Esophagus squamous epithelium (tissue), 5 donors: Measurements from ENCODE around the gene PUS7. TPM values are rescaled to one million over a fixed set of nuclear protein-coding genes. Genes with fewer than 3 reads are reported as not detected.

Source experiments
- DNase-seq: peaks from one replicate; lab custom pipeline; 2025; lab: John Stamatoyannopoulos, UW
- H3K27ac ChIP-seq, 4 donors: fragments of 200-600 bp; sonication (generic); one replicate each; pipeline ENCODE4 v1.5.1; 2016 to 2019; ENCODE audit warnings: mild to moderate bottlenecking in 1 of 4
- H3K27me3 ChIP-seq, 4 donors: fragments of 200-600 bp; sonication (generic); 1 replicate in 3 of 4; 2 replicates in 1 of 4; pipeline versions ENCODE4 v1.5.1 to v1.6.0; 2017 to 2021; ENCODE audit warnings: antibody characterized with exemption in 1 of 4
- H3K36me3 ChIP-seq, 3 donors: fragments of 200-600 bp; sonication (generic); one replicate each; pipeline ENCODE4 v1.5.1; 2016 to 2019
- H3K4me1 ChIP-seq, 3 donors: fragments of 200-600 bp; sonication (generic); one replicate each; pipeline ENCODE4 v1.5.1; 2017 to 2019
- H3K4me3 ChIP-seq, 4 donors: fragments of 200-600 bp; sonication (generic); 1 replicate in 3 of 4; 2 replicates in 1 of 4; pipeline ENCODE4 v1.5.1; 2016 to 2019; ENCODE audit warnings: mild to moderate bottlenecking in 2 of 4, moderate library complexity in 1 of 4
- H3K9me3 ChIP-seq, 3 donors: fragments of 200-600 bp; sonication (generic); one replicate each; pipeline ENCODE4 v1.5.1; 2016 to 2019
- CTCF ChIP-seq, 6 experiments: fragments of 450-650 bp in 4 of 6; fragments of 200-600 bp in 2 of 6; sonication (generic) in 2 of 6; IDR thresholded peaks; one replicate each; pipeline ENCODE4 v1.5.1; 2016 to 2019; ENCODE audit warnings: antibody characterized with exemption in 6 of 6, mild to moderate bottlenecking in 4 of 6, moderate library complexity in 4 of 6
- POLR2A ChIP-seq, 4 donors: fragments of 450-650 bp; IDR thresholded peaks; one replicate each; pipeline ENCODE4 v1.6.1; 2017; ENCODE audit warnings: antibody characterized with exemption in 4 of 4, mild to moderate bottlenecking in 4 of 4, moderate library complexity in 3 of 4
- WGBS, 2 donors: methylation state at CpG; one replicate each; pipeline ENCODE4 v1.1.5; 2018; 5-methylcytosine and 5-hydroxymethylcytosine counted together
- intact Hi-C: fragments of 100-400 bp; cut with DNase I; formaldehyde crosslinking; loops from one replicate; pipeline ENCODE4 v1.15.0; 2022
- total RNA-seq, 4 donors: library from RNA; depleted of rRNA; stranded (reverse); fragments of >200 nt; gene quantifications; one replicate each; pipeline ENCODE4 v1.1.0, GENCODE V29; 2016
- donor health status: DM: yes; HTN: yes; CAD: no.

PUS7 gene
- total RNA-seq = 10 to 100 TPM in 3 of 4 donors, 1 to 10 TPM in 1; 9.6 to 33.0 (median 23.1) TPM

GRCh38 chr7:105521717-105522463, at the start of gene PUS7:
PUS7 (minus strand) TSS chr7:105522271; CDS start chr7:105508512, 13,759 bp downstream.
- peak within 1 kb of the TSS; percentile 84 to 96 (median 90) for H3K27ac ChIP-seq
- peak; percentile 37 for DNase-seq
- H3K36me3 ChIP-seq = peaks cover 0 to 10% (median 0%) of the 10 kb centered on the region in 3 donors
- intact Hi-C loops = loop anchor here (10.0 kb wide), 1 partner anchor 537 kb away; no protein-coding TSS in a partner anchor
- H3K4me3 ChIP-seq = peak within 1 kb of the TSS; percentile 65 to 91 (median 88)
- no peaks in the 10 kb centered on the region for H3K27me3 ChIP-seq
- WGBS, 2 donors = 1% methylated on average over 15 of the region's 96 CpGs; no CpG with 5 or more reads in 1 of the 2 donors
- TF ChIP-seq CTCF (IDR thresholded peaks at IDR 0.05) (peak in 1 of 6 experiments; percentile 6), POLR2A (IDR thresholded peaks at IDR 0.05) (peak in 2 of 4 donors; percentile 65 to 70)
- peaks cover 0 to 20% (median 11%) of the 10 kb centered on the region in 3 donors for H3K4me1 ChIP-seq
- H3K9me3 ChIP-seq = no peaks in the 10 kb centered on the region

GRCh38 chr7:105567821-105568220, 45.8 kb upstream of the PUS7 start:
- intact Hi-C loops = no loop called here
- no peak overlapping the region for H3K4me3 ChIP-seq

GRCh38 chr7:105567024-105567423, 45.0 kb upstream of the PUS7 start:
- no peaks in the 10 kb centered on the region for H3K9me3 ChIP-seq
- H3K4me1 ChIP-seq = no peaks in the 10 kb centered on the region
- no peak for TF ChIP-seq CTCF (IDR thresholded peaks at IDR 0.05)
- no peak for TF ChIP-seq POLR2A (IDR thresholded peaks at IDR 0.05)
- no peaks in the 10 kb centered on the region for H3K27me3 ChIP-seq
- H3K36me3 ChIP-seq = peaks cover 0 to 78% (median 11%) of the 10 kb centered on the region in 3 donors
- DNase-seq = no peak
- no peak overlapping the region for H3K27ac ChIP-seq
- WGBS, 2 donors = 73 to 80% methylated on average over 2 of the region's 2 CpGs
- intact Hi-C loops = no loop called here
- no peak overlapping the region for H3K4me3 ChIP-seq

More at GRCh38 chr7:105567821-105568220, 45.8 kb upstream of the PUS7 start:
- H3K4me1 ChIP-seq = no peaks in the 10 kb centered on the region
- no peak overlapping the region for H3K27ac ChIP-seq
- no peaks in the 10 kb centered on the region for H3K27me3 ChIP-seq
- no peaks in the 10 kb centered on the region for H3K9me3 ChIP-seq
- no peak for DNase-seq
- TF ChIP-seq POLR2A (IDR thresholded peaks at IDR 0.05) (no peak), CTCF (IDR thresholded peaks at IDR 0.05) (no peak)
- WGBS, 2 donors = 93 to 94% methylated on average over 3 of the region's 3 CpGs
- peaks cover 0 to 70% (median 11%) of the 10 kb centered on the region in 3 donors for H3K36me3 ChIP-seq

GRCh38 chr7:105565190-105565589, 43.1 kb upstream of the PUS7 start:
- 97 to 98% methylated on average over 4 of the region's 4 CpGs for WGBS, 2 donors
- intact Hi-C loops = no loop called here

More at GRCh38 chr7:105565190-105565589, 43.1 kb upstream of the PUS7 start:
- no peak for DNase-seq
- Histone ChIP-seq H3K27ac (no peak overlapping the region), H3K27me3 (no peaks in the 10 kb centered on the region), H3K36me3 (peaks cover 0 to 96% (median 17%) of the 10 kb centered on the region in 3 donors), H3K4me3 (no peak overlapping the region), H3K9me3 (no peaks in the 10 kb centered on the region), H3K4me1 (no peaks in the 10 kb centered on the region)
- TF ChIP-seq CTCF (IDR thresholded peaks at IDR 0.05) (no peak), POLR2A (IDR thresholded peaks at IDR 0.05) (no peak)
